B cell (primary cell): ENCODE measurements around the gene PSMA2. TPM values are rescaled to one million over a fixed set of nuclear protein-coding genes. Genes with fewer than 3 reads are reported as not detected.

Experiments used
- ATAC-seq: fragments of 200-7000 bp; cut with Tn5 transposase; one replicate; pipeline ENCODE4 v1.10.0; 2021; ENCODE audit warnings: low read depth, mild to moderate bottlenecking, moderate number of reproducible peaks, moderate library complexity
- CTCF ChIA-PET: fragments of 350-600 bp; sonication (Branson Sonifier 250); formaldehyde crosslinking; loops from one replicate; lab custom pipeline; 2021; ENCODE audit warnings: antibody characterized with exemption, inconsistent platforms; lab: Charles Lee
- POLR2A ChIA-PET: fragments of 350-600 bp; sonication (Branson Sonifier 250); formaldehyde crosslinking; loops from one replicate; lab custom pipeline; 2021; ENCODE audit warnings: antibody characterized with exemption; lab: Charles Lee
- DNase-seq: peaks from one replicate; pipeline ENCODE4 v3.0.0; 2013
- H2AFZ ChIP-seq: 2 replicates; pipeline ENCODE4 v1.6.1; 2012; ENCODE audit warnings: mild to moderate bottlenecking, low read depth, low read length; ENCODE audit not compliant: insufficient read depth, poor library complexity, severe bottlenecking
- H3K27ac ChIP-seq, 2 donors: 1 replicate in 1 of 2; 2 replicates in 1 of 2; pipeline ENCODE4 v1.5.1; 2012 to 2013; ENCODE audit warnings: low read length in 2 of 2, mild to moderate bottlenecking in 2 of 2, moderate library complexity in 1 of 2
- H3K27me3 ChIP-seq, 4 experiments: fragments of 200-600 bp in 1 of 4; sonication (generic) in 1 of 4; replicated peaks in 1 of 4; 1 replicate in 2 of 4; 2 replicates in 2 of 4; pipeline versions ENCODE4 v1.6.1 to v1.7.0; 2013 to 2016; ENCODE audit warnings: low read length in 3 of 4, mild to moderate bottlenecking in 2 of 4, mixed read lengths in 1 of 4, moderate library complexity in 1 of 4; ENCODE audit not compliant: insufficient read depth in 4 of 4, control insufficient read depth in 3 of 4; ENCODE audit errors: control extremely low read depth in 1 of 4
- H3K36me3 ChIP-seq, 2 experiments: replicated peaks in 1 of 2; 1 replicate in 1 of 2; 2 replicates in 1 of 2; pipeline versions ENCODE4 v1.6.1 to v1.7.1; 2013; ENCODE audit warnings: low read length in 1 of 2; ENCODE audit not compliant: insufficient read depth in 2 of 2, control insufficient read depth in 1 of 2; ENCODE audit errors: control extremely low read depth in 1 of 2, extremely low read depth in 1 of 2
- H3K4me1 ChIP-seq, 2 donors: fragments of 200-600 bp in 1 of 2; sonication (generic) in 1 of 2; 1 replicate in 1 of 2; 2 replicates in 1 of 2; pipeline versions ENCODE4 v1.5.1 to v1.6.1; 2013 to 2017; ENCODE audit warnings: low read length in 2 of 2; ENCODE audit not compliant: control insufficient read depth in 2 of 2, insufficient read depth in 2 of 2
- H3K4me2 ChIP-seq: replicated peaks from 2 replicates; pipeline ENCODE3; 2012; ENCODE audit warnings: mild to moderate bottlenecking, low read depth, low read length; ENCODE audit not compliant: poor library complexity, severe bottlenecking
- H3K4me3 ChIP-seq, 5 experiments: fragments of 200-600 bp in 1 of 5; sonication (generic) in 1 of 5; 1 replicate in 3 of 5; 2 replicates in 2 of 5; pipeline versions ENCODE4 v1.5.1 to v1.7.0; 2011 to 2016; ENCODE audit warnings: low read length in 4 of 5, mild to moderate bottlenecking in 4 of 5, low read depth in 2 of 5, control low read depth in 1 of 5, moderate library complexity in 1 of 5; ENCODE audit not compliant: insufficient read depth in 1 of 5; ENCODE audit errors: control extremely low read depth in 1 of 5, extremely low read depth in 1 of 5
- H3K79me2 ChIP-seq: fragments of 200-600 bp; sonication (generic); one replicate; pipeline ENCODE4 v1.6.0; 2016; ENCODE audit warnings: low read length; ENCODE audit not compliant: control insufficient read depth, insufficient read depth
- H3K9ac ChIP-seq: fragments of 200-600 bp; sonication (generic); 2 replicates; pipeline ENCODE4 v1.6.1; 2017; ENCODE audit warnings: mild to moderate bottlenecking, low read length, moderate library complexity
- H3K9me3 ChIP-seq, 3 donors: one replicate each; pipeline versions ENCODE4 v1.6.1 to v1.7.1; 2013; ENCODE audit warnings: low read length in 2 of 3; ENCODE audit not compliant: control insufficient read depth in 2 of 3, insufficient read depth in 1 of 3; ENCODE audit errors: control extremely low read depth in 1 of 3
- H4K20me1 ChIP-seq: 2 replicates; pipeline ENCODE4 v1.6.0; 2012; ENCODE audit warnings: mild to moderate bottlenecking, low read length; ENCODE audit not compliant: insufficient read depth, control insufficient read depth, poor library complexity, severe bottlenecking
- H3K27ac Mint-ChIP-seq: one replicate; pipeline ENCODE4 v1.8.0; 2021; ENCODE audit warnings: mixed read lengths
- H3K27me3 Mint-ChIP-seq: one replicate; pipeline ENCODE4 v1.8.0; 2021; ENCODE audit warnings: mixed read lengths
- H3K4me1 Mint-ChIP-seq: one replicate; pipeline ENCODE4 v1.8.0; 2021; ENCODE audit warnings: mixed read lengths
- H3K4me3 Mint-ChIP-seq: one replicate; pipeline ENCODE4 v1.8.0; 2021; ENCODE audit warnings: mixed read lengths
- H3K9me3 Mint-ChIP-seq: one replicate; pipeline ENCODE4 v1.8.0; 2022; ENCODE audit warnings: mixed read lengths; ENCODE audit not compliant: insufficient read depth
- EZH2 ChIP-seq: IDR thresholded peaks from 2 replicates; pipeline ENCODE4 v1.6.1; 2012; ENCODE audit warnings: borderline replicate concordance, low read depth, mild to moderate bottlenecking, moderate library complexity, low read length; ENCODE audit not compliant: insufficient read depth, poor library complexity, severe bottlenecking
- WGBS: methylation state at CpG from one replicate; pipeline ENCODE4 v1.1.5; 2013; ENCODE audit warnings: missing lambda C conversion rate; ENCODE audit not compliant: insufficient coverage; 5-methylcytosine and 5-hydroxymethylcytosine counted together
- intact Hi-C: fragments of 100-400 bp; cut with micrococcal nuclease; formaldehyde crosslinking; loops from one replicate; pipeline ENCODE4 v1.10.0; 2022
- polyA plus RNA-seq: library from polyadenylated mRNA; depleted of rRNA; stranded (reverse); fragments of >200 nt; gene quantifications from 2 replicates; pipeline ENCODE4 v1.2.3, GENCODE V29; 2012
- total RNA-seq, 2 donors: library from RNA; stranded (reverse); fragments of 120-200 nt in 1 of 2; gene quantifications; 1 replicate in 1 of 2; 2 replicates in 1 of 2; pipeline versions ENCODE4 v1.2.3 to v1.2.4, GENCODE V29; 2013 to 2022
- TF ChIP-seq, protein P1 (sequence below): fragments of 200-600 bp; IDR thresholded peaks from one replicate; pipeline ENCODE4 v1.8.0; 2022; ENCODE audit warnings: antibody characterized with exemption, mild to moderate bottlenecking

The PSMA2 gene
- total and polyA plus RNA-seq, 2 donors (not counting 1 experiment from before 2014, with no cell fraction given) = 26.3 to 47.8 TPM

DNA sequence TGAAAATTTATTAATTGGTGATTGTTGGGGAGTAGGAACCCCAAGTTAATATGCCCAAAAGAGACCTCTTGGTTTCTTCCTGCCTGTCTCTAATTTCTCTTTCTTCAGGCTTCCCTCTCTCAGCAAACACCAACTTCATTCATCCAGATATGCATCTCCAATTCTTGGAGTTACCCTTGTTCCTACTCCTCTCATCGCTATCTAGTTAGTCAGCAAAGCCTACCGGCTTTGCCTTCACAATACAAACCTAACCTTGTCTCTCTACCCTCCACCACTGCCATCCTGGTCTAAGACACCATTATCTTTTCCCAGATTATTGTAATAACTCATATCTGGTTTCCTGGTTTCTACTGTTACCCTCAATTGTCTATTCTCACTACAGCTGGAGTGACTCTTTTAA is 48.1 kb upstream of the PSMA2 start:
- Histone ChIP-seq H3K4me3 (no peak overlapping the region), H3K36me3 (no peaks in the 10 kb centered on the region), H3K9me3 (peaks cover 0 to 2% (median 0%) of the 10 kb centered on the region in 3 donors), H3K4me2 (no peak overlapping the region), H3K9ac (no peak overlapping the region), H4K20me1 (no peaks in the 10 kb centered on the region), H3K79me2 (no peaks in the 10 kb centered on the region), H2AFZ (no peak overlapping the region), H3K4me1 (no peaks in the 10 kb centered on the region), H3K27me3 (peaks cover 0 to 2% (median under 1%) of the 10 kb centered on the region in 4 experiments), H3K27ac (no peak overlapping the region)
- no peak for ATAC-seq
- Mint-ChIP-seq H3K27ac (no peak overlapping the region), H3K4me3 (no peak overlapping the region), H3K9me3 (no peaks in the 10 kb centered on the region), H3K27me3 (peaks cover 20% of the 10 kb centered on the region), H3K4me1 (no peaks in the 10 kb centered on the region)
- POLR2A ChIA-PET = no interaction called here
- 100% methylated on average over 2 of the region's 2 CpGs for WGBS
- intact Hi-C loops = no loop called here
- CTCF ChIA-PET = no interaction called here
- no peak for DNase-seq
- TF ChIP-seq, protein P1, sequence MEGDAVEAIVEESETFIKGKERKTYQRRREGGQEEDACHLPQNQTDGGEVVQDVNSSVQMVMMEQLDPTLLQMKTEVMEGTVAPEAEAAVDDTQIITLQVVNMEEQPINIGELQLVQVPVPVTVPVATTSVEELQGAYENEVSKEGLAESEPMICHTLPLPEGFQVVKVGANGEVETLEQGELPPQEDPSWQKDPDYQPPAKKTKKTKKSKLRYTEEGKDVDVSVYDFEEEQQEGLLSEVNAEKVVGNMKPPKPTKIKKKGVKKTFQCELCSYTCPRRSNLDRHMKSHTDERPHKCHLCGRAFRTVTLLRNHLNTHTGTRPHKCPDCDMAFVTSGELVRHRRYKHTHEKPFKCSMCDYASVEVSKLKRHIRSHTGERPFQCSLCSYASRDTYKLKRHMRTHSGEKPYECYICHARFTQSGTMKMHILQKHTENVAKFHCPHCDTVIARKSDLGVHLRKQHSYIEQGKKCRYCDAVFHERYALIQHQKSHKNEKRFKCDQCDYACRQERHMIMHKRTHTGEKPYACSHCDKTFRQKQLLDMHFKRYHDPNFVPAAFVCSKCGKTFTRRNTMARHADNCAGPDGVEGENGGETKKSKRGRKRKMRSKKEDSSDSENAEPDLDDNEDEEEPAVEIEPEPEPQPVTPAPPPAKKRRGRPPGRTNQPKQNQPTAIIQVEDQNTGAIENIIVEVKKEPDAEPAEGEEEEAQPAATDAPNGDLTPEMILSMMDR = no peak
- TF ChIP-seq EZH2 = no peak

DNA sequence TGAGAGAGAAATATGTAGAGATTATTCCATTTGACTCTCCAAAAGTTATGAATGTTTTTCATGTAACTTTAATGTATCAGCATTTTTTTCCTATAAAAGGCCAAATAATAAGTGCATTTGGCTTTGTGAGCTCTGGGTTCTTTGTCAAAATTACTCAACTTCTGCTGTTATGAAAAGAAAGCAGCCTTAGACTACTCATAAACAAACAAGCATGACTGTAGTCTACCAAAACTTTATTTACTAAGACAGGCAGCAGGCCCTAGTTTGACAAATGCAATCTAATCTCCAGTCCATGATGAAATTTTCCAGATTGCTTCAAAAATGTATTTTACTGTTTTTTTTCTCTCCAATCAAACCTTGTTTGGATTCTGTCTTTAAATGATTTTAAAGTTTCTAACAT is 46.5 kb upstream of the PSMA2 start:
- H3K4me3 ChIP-seq = no peak overlapping the region
- no peaks in the 10 kb centered on the region for H3K9me3 Mint-ChIP-seq
- H3K4me2 ChIP-seq = no peak overlapping the region
- no peak overlapping the region for H3K4me3 Mint-ChIP-seq
- H2AFZ ChIP-seq = no peak overlapping the region
- H3K36me3 ChIP-seq = no peaks in the 10 kb centered on the region
- no peak for DNase-seq
- H3K4me1 Mint-ChIP-seq = no peaks in the 10 kb centered on the region
- no peak for ATAC-seq
- intact Hi-C loops = no loop called here
- ChIA-PET POLR2A (no interaction called here), CTCF (no interaction called here)
- no peaks in the 10 kb centered on the region for H3K79me2 ChIP-seq
- H4K20me1 ChIP-seq = no peaks in the 10 kb centered on the region
- no peaks in the 10 kb centered on the region for H3K4me1 ChIP-seq
- H3K9ac ChIP-seq = no peak overlapping the region
- no peak overlapping the region for H3K27ac Mint-ChIP-seq
- TF ChIP-seq EZH2 = no peak
- TF ChIP-seq, protein P1 = no peak
- H3K27me3 Mint-ChIP-seq = peaks cover 26% of the 10 kb centered on the region
- H3K27me3 ChIP-seq = peaks cover 0 to 2% (median under 1%) of the 10 kb centered on the region in 4 experiments
- no peak overlapping the region for H3K27ac ChIP-seq
- no peaks in the 10 kb centered on the region for H3K9me3 ChIP-seq
